PC-3 (cell line): ENCODE measurements around the gene RAC3. TPM values are rescaled to one million over a fixed set of nuclear protein-coding genes. Genes with fewer than 3 reads are reported as not detected.
A peak's percentile ranks its signal among the peaks of the same experiment; 100 is the strongest.
"Not testable (repeated sequence)": the region's sequence is repeated elsewhere in the genome, so short reads cannot be mapped to it uniquely, and the experiment has no call there.

Experiments used
- ATAC-seq: fragments of 200-7000 bp; cut with Tn5 transposase; 2 replicates; pipeline ENCODE4 v1.9.1; 2020; ENCODE audit warnings: mild to moderate bottlenecking, moderate library complexity
- BruUV-seq: library from RNA; stranded (reverse); fragments of 400-500 nt; replicated peaks from 2 replicates; lab custom pipeline; 2021; lab: Mats Ljungman, UMichigan
- CTCF ChIA-PET: fragments of 300-600 bp; sonication (Branson Sonifier 250); formaldehyde crosslinking; loops from one replicate; lab custom pipeline; 2022; ENCODE audit warnings: antibody characterized with exemption; lab: Charles Lee
- POLR2A ChIA-PET: fragments of 300-600 bp; sonication (Branson Sonifier 250); formaldehyde crosslinking; loops from one replicate; lab custom pipeline; 2022; ENCODE audit warnings: antibody characterized with exemption; ENCODE audit not compliant: unreplicated experiment; lab: Charles Lee
- DNase-seq: peaks from one replicate; pipeline ENCODE4 v3.0.0-alpha.2; 2015
- H2AFZ ChIP-seq: fragments of 300-600 bp; sonication (generic); 2 replicates; pipeline ENCODE4 v1.6.0; 2016; ENCODE audit warnings: antibody characterized with exemption, low read length
- H3F3A ChIP-seq: fragments of 300-600 bp; sonication (generic); one replicate; pipeline ENCODE4 v1.6.0; 2017; ENCODE audit warnings: antibody characterized with exemption, low read length, control low read depth, mild to moderate bottlenecking; ENCODE audit not compliant: unreplicated experiment
- H3K27ac ChIP-seq: fragments of 300-600 bp; sonication (generic); 2 replicates; pipeline ENCODE4 v1.5.1; 2016; ENCODE audit warnings: mild to moderate bottlenecking, low read length
- H3K27me3 ChIP-seq: fragments of 300-600 bp; sonication (generic); 2 replicates; pipeline ENCODE4 v1.6.1; 2016; ENCODE audit warnings: low read length, mixed read lengths
- H3K36me3 ChIP-seq: fragments of 300-600 bp; sonication (generic); 2 replicates; pipeline ENCODE4 v1.6.1; 2016; ENCODE audit warnings: low read depth, mixed run types, low read length, mixed read lengths
- H3K4me1 ChIP-seq: fragments of 300-600 bp; sonication (generic); 2 replicates; pipeline ENCODE4 v1.5.1; 2016; ENCODE audit warnings: low read length; ENCODE audit not compliant: insufficient read depth
- H3K4me2 ChIP-seq: fragments of 300-600 bp; sonication (generic); 2 replicates; pipeline ENCODE4 v1.6.0; 2016; ENCODE audit warnings: low read length
- H3K4me3 ChIP-seq: fragments of 300-600 bp; sonication (generic); 2 replicates; pipeline ENCODE4 v1.5.1; 2016; ENCODE audit warnings: mild to moderate bottlenecking, low read length, mixed read lengths
- H3K79me2 ChIP-seq: fragments of 300-600 bp; sonication (generic); 2 replicates; pipeline ENCODE4 v1.6.1; 2017; ENCODE audit warnings: low read length, mixed read lengths
- H3K9ac ChIP-seq: fragments of 300-600 bp; sonication (generic); 2 replicates; pipeline ENCODE4 v1.6.0; 2016; ENCODE audit warnings: mild to moderate bottlenecking, low read length
- H3K9me2 ChIP-seq: fragments of 300-600 bp; sonication (generic); replicated peaks from 2 replicates; pipeline ENCODE4 v1.6.1; 2016; ENCODE audit warnings: mixed run types, low read length, mixed read lengths
- H3K9me3 ChIP-seq: fragments of 300-600 bp; sonication (generic); 2 replicates; pipeline ENCODE4 v1.6.1; 2016; ENCODE audit warnings: low read length, mixed read lengths
- H4K20me1 ChIP-seq: fragments of 300-600 bp; sonication (generic); 2 replicates; pipeline ENCODE4 v1.6.1; 2016; ENCODE audit warnings: low read length, mixed read lengths
- EZH2 ChIP-seq: fragments of 300-600 bp; sonication (generic); IDR thresholded peaks from one replicate; pipeline ENCODE4 v1.6.1; 2017; ENCODE audit warnings: antibody characterized with exemption, mild to moderate bottlenecking, low read length; ENCODE audit not compliant: unreplicated experiment
- EZH2phosphoT487 ChIP-seq: fragments of 300-600 bp; sonication (generic); IDR thresholded peaks from 2 replicates; pipeline ENCODE4 v1.6.1; 2018; ENCODE audit warnings: mild to moderate bottlenecking, antibody characterized with exemption, low read length, borderline replicate concordance
- intact Hi-C: fragments of 100-400 bp; cut with micrococcal nuclease; formaldehyde crosslinking; loops from 2 replicates; pipeline ENCODE4 v1.9.0; 2023
- total RNA-seq: library from RNA; depleted of rRNA; stranded (reverse); fragments of >200 nt; gene quantifications from 2 replicates; pipeline ENCODE4 v1.2.3, GENCODE V29; 2014
- TF ChIP-seq, protein P1 (sequence below): fragments of 300-600 bp; sonication (generic); conservative IDR thresholded peaks from 2 replicates; pipeline ENCODE4 v1.5.1; 2017; ENCODE audit warnings: antibody characterized with exemption, low read depth, mild to moderate bottlenecking, low read length

The RAC3 gene
- total RNA-seq, 1 experiment from 2014 or later, result 52.2 TPM

GRCh38 chr17:82037092-82037888, 5.8 kb downstream of the RAC3 start, which contains the start of gene DCXR:
Gene DCXR (minus strand): TSS chr17:82037697. CDS start chr17:82037682, 15 bp downstream.
- intact Hi-C loops, result loop anchor here (5.0 kb wide), 1 partner anchor 60 kb away; the partner anchor contains the start of gene FASN
- peaks cover 17% of the 10 kb centered on the region for H3K79me2 ChIP-seq
- no peaks in the 10 kb centered on the region for H3F3A ChIP-seq
- peak within 1 kb of the TSS; percentile 93 for H3K4me2 ChIP-seq
- H4K20me1 ChIP-seq, result peaks cover 8% of the 10 kb centered on the region; the same call in 1 of the 2 replicates
- BruUV-seq, result no TSS peak
- DNase-seq (peak; percentile 95), ATAC-seq (peak; percentile 92)
- H3K4me3 ChIP-seq, result peak within 1 kb of the TSS; percentile 86
- H3K9me3 ChIP-seq, result no peaks in the 10 kb centered on the region
- peak within 1 kb of the TSS; percentile 46 for H3K27ac ChIP-seq
- H3K9ac ChIP-seq, result peak within 1 kb of the TSS; percentile 75
- H3K27me3 ChIP-seq, result no peaks in the 10 kb centered on the region
- H2AFZ ChIP-seq, result peak within 1 kb of the TSS; percentile 96
- TF ChIP-seq, protein P1, sequence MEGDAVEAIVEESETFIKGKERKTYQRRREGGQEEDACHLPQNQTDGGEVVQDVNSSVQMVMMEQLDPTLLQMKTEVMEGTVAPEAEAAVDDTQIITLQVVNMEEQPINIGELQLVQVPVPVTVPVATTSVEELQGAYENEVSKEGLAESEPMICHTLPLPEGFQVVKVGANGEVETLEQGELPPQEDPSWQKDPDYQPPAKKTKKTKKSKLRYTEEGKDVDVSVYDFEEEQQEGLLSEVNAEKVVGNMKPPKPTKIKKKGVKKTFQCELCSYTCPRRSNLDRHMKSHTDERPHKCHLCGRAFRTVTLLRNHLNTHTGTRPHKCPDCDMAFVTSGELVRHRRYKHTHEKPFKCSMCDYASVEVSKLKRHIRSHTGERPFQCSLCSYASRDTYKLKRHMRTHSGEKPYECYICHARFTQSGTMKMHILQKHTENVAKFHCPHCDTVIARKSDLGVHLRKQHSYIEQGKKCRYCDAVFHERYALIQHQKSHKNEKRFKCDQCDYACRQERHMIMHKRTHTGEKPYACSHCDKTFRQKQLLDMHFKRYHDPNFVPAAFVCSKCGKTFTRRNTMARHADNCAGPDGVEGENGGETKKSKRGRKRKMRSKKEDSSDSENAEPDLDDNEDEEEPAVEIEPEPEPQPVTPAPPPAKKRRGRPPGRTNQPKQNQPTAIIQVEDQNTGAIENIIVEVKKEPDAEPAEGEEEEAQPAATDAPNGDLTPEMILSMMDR, result peak; percentile 73
- no peak for TF ChIP-seq EZH2phosphoT487
- TF ChIP-seq EZH2, result no peak
- ChIA-PET CTCF (interaction anchor here (0.6 to 1.1 kb wide), 6 partner anchors 8 to 204 kb away, joined by 3 to 10 read pairs (median 3); partner anchors contain the start of genes CENPX, DUS1L and LRRC45), POLR2A (interaction anchor here (0.6 to 1.0 kb wide), 9 partner anchors 15 to 152 kb away, joined by 3 to 5 read pairs (median 4); partner anchors contain the start of genes FASN and MAFG)
- no peaks in the 10 kb centered on the region for H3K9me2 ChIP-seq
- no peaks in the 10 kb centered on the region for H3K36me3 ChIP-seq
- peaks cover 22% of the 10 kb centered on the region for H3K4me1 ChIP-seq

GRCh38 chr17:82037889-82038195, 6.4 kb downstream of the RAC3 start:
- Histone ChIP-seq H3K4me2 (peak overlapping the region; percentile 93), H4K20me1 (peaks cover 8% of the 10 kb centered on the region; the same call in 1 of the 2 replicates), H3K4me3 (peak overlapping the region; percentile 86), H3K9ac (no peak overlapping the region), H3K79me2 (peaks cover 17% of the 10 kb centered on the region), H3K9me3 (no peaks in the 10 kb centered on the region), H3K4me1 (peaks cover 21% of the 10 kb centered on the region), H3K27ac (no peak overlapping the region), H3K36me3 (no peaks in the 10 kb centered on the region), H3K27me3 (no peaks in the 10 kb centered on the region), H3K9me2 (no peaks in the 10 kb centered on the region), H2AFZ (peak overlapping the region; percentile 96), H3F3A (no peaks in the 10 kb centered on the region)
- intact Hi-C loops, result loop anchor here (5.0 kb wide), 1 partner anchor 59 kb away; the partner anchor contains the start of gene FASN
- ChIA-PET CTCF (interaction anchor here (0.6 to 1.1 kb wide), 6 partner anchors 8 to 204 kb away, joined by 3 to 10 read pairs (median 3); partner anchors contain the start of genes CENPX, DUS1L and LRRC45), POLR2A (interaction anchor here (0.6 to 1.0 kb wide), 9 partner anchors 14 to 153 kb away, joined by 3 to 5 read pairs (median 4); partner anchors contain the start of genes FASN and MAFG)
- TF ChIP-seq, protein P1, result no peak
- no peak for TF ChIP-seq EZH2phosphoT487
- no peak for TF ChIP-seq EZH2
- ATAC-seq, result no peak
- no peak for DNase-seq
- no TSS peak for BruUV-seq

DNA sequence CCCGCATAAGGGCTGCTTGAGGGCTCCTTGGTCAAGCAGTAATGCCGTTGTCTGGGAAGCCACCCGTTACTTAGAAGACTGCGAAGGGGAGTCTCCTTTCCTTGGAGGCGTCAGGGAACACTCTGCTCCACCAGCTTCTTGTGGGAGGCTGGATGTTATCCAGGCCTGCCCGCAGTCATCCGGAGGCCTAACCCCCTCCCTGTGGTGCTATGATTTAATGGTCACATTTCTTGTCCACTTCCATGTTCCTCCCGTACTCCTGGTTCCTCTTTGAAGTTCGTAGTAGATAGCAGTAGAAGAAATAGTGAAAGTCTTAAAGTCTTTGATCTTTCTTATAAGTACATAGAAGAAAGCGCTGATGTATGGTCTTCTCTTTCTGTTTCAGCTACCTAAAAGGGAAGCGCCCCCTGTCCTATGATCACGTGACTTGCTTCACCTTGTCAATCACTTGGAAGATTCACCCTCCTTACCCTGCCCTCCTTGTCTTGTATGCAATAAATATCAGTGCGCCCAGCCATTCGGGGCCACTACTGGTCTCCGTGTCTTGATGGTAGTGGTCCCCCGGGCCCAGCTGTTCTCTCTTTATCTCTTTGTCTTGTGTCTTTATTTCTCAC, 7.4 kb downstream of the RAC3 start:
- H3K9me2 ChIP-seq, DNase-seq, CTCF ChIA-PET, H4K20me1 ChIP-seq, H3K4me3 ChIP-seq, H3K9me3 ChIP-seq, ATAC-seq, POLR2A ChIA-PET, BruUV-seq, H3K36me3 ChIP-seq, H3F3A ChIP-seq, H3K27ac ChIP-seq, H3K9ac ChIP-seq, H3K27me3 ChIP-seq, H2AFZ ChIP-seq, H3K4me2 ChIP-seq: not testable (repeated sequence)
- intact Hi-C loops, result loop anchor here (5.0 kb wide), 1 partner anchor 58 kb away; the partner anchor contains the start of gene FASN
- peaks cover 17% of the 10 kb centered on the region for H3K79me2 ChIP-seq
- H3K4me1 ChIP-seq, result peaks cover 21% of the 10 kb centered on the region
